ENCODE data around the gene RAB38.
A peak's percentile ranks its signal among the peaks of the same experiment; 100 is the strongest.

RAB38 gene

GRCh38 chr11:88174709-88175568 lies at the start of gene RAB38:
RAB38 (minus strand) TSS chr11:88175443; CDS start chr11:88175384, 59 bp downstream.
- H3K27me3 ChIP-seq (ENCODE audit: control insufficient read depth, insufficient read depth, low read length) = peaks cover 12% of the 10 kb centered on the region
- no peaks in the 10 kb centered on the region for H3K36me3 ChIP-seq (ENCODE audit: control insufficient read depth, low read depth, low read length)
- no peaks in the 10 kb centered on the region for H3K9me3 ChIP-seq (ENCODE audit: control insufficient read depth, low read depth, low read length)
- H3K9ac ChIP-seq (ENCODE audit: low read length) = peak within 1 kb of the TSS; percentile 45
- H3K4me1 ChIP-seq (ENCODE audit: control insufficient read depth, low read depth, low read length) = peaks cover 18% of the 10 kb centered on the region
- peak within 1 kb of the TSS; percentile 78 for H3K4me3 ChIP-seq (ENCODE audit: low read length)
- no peak within 1 kb of the TSS for H3K27ac ChIP-seq (ENCODE audit: low read length)

GRCh38 chr11:88213406-88213805 lies 38.2 kb upstream of the RAB38 start:
- H3K27me3 ChIP-seq (ENCODE audit: control insufficient read depth, insufficient read depth, low read length) = no peaks in the 10 kb centered on the region
- no peak overlapping the region for H3K27ac ChIP-seq (ENCODE audit: low read length)
- no peaks in the 10 kb centered on the region for H3K9me3 ChIP-seq (ENCODE audit: control insufficient read depth, low read depth, low read length)
- H3K4me1 ChIP-seq (ENCODE audit: control insufficient read depth, low read depth, low read length) = peaks cover 5% of the 10 kb centered on the region
- H3K9ac ChIP-seq (ENCODE audit: low read length) = no peak overlapping the region
- H3K4me3 ChIP-seq (ENCODE audit: low read length) = no peak overlapping the region
- no peaks in the 10 kb centered on the region for H3K36me3 ChIP-seq (ENCODE audit: control insufficient read depth, low read depth, low read length)

GRCh38 chr11:88212300-88212699 lies 37.1 kb upstream of the RAB38 start:
- Histone ChIP-seq H3K4me1 (ENCODE audit: control insufficient read depth, low read depth, low read length) (peaks cover 5% of the 10 kb centered on the region), H3K36me3 (ENCODE audit: control insufficient read depth, low read depth, low read length) (no peaks in the 10 kb centered on the region), H3K9ac (ENCODE audit: low read length) (no peak overlapping the region), H3K9me3 (ENCODE audit: control insufficient read depth, low read depth, low read length) (no peaks in the 10 kb centered on the region), H3K27ac (ENCODE audit: low read length) (no peak overlapping the region), H3K27me3 (ENCODE audit: control insufficient read depth, insufficient read depth, low read length) (no peaks in the 10 kb centered on the region), H3K4me3 (ENCODE audit: low read length) (no peak overlapping the region)

GRCh38 chr11:88208745-88209144 lies 33.5 kb upstream of the RAB38 start:
- Histone ChIP-seq H3K4me3 (ENCODE audit: low read length) (no peak overlapping the region), H3K9me3 (ENCODE audit: control insufficient read depth, low read depth, low read length) (no peaks in the 10 kb centered on the region), H3K27me3 (ENCODE audit: control insufficient read depth, insufficient read depth, low read length) (no peaks in the 10 kb centered on the region), H3K4me1 (ENCODE audit: control insufficient read depth, low read depth, low read length) (peaks cover 5% of the 10 kb centered on the region), H3K27ac (ENCODE audit: low read length) (no peak overlapping the region), H3K36me3 (ENCODE audit: control insufficient read depth, low read depth, low read length) (no peaks in the 10 kb centered on the region), H3K9ac (ENCODE audit: low read length) (no peak overlapping the region)

- Histone ChIP-seq H3K27ac (ENCODE audit: low read length) (no peak overlapping the region), H3K36me3 (ENCODE audit: control insufficient read depth, low read depth, low read length) (no peaks in the 10 kb centered on the region), H3K4me1 (ENCODE audit: control insufficient read depth, low read depth, low read length) (no peaks in the 10 kb centered on the region), H3K27me3 (ENCODE audit: control insufficient read depth, insufficient read depth, low read length) (no peaks in the 10 kb centered on the region), H3K4me3 (ENCODE audit: low read length) (no peak overlapping the region), H3K9me3 (ENCODE audit: control insufficient read depth, low read depth, low read length) (no peaks in the 10 kb centered on the region), H3K9ac (ENCODE audit: low read length) (no peak overlapping the region)
These were observed 31.5 kb upstream of the RAB38 start for GRCh38 chr11:88206751-88207150.

- Histone ChIP-seq H3K36me3 (ENCODE audit: control insufficient read depth, low read depth, low read length) (no peaks in the 10 kb centered on the region), H3K9me3 (ENCODE audit: control insufficient read depth, low read depth, low read length) (no peaks in the 10 kb centered on the region), H3K27me3 (ENCODE audit: control insufficient read depth, insufficient read depth, low read length) (no peaks in the 10 kb centered on the region), H3K4me1 (ENCODE audit: control insufficient read depth, low read depth, low read length) (no peaks in the 10 kb centered on the region), H3K9ac (ENCODE audit: low read length) (no peak overlapping the region), H3K27ac (ENCODE audit: low read length) (no peak overlapping the region), H3K4me3 (ENCODE audit: low read length) (no peak overlapping the region)
These were observed 29.1 kb upstream of the RAB38 start for GRCh38 chr11:88204353-88204752.

- Histone ChIP-seq H3K4me3 (ENCODE audit: low read length) (no peak overlapping the region), H3K9me3 (ENCODE audit: control insufficient read depth, low read depth, low read length) (no peaks in the 10 kb centered on the region), H3K9ac (ENCODE audit: low read length) (no peak overlapping the region), H3K27ac (ENCODE audit: low read length) (no peak overlapping the region), H3K36me3 (ENCODE audit: control insufficient read depth, low read depth, low read length) (no peaks in the 10 kb centered on the region), H3K4me1 (ENCODE audit: control insufficient read depth, low read depth, low read length) (no peaks in the 10 kb centered on the region), H3K27me3 (ENCODE audit: control insufficient read depth, insufficient read depth, low read length) (no peaks in the 10 kb centered on the region)
These were observed 28.4 kb upstream of the RAB38 start for GRCh38 chr11:88203604-88204003.

- H3K27ac ChIP-seq (ENCODE audit: low read length) = no peak overlapping the region
- H3K27me3 ChIP-seq (ENCODE audit: control insufficient read depth, insufficient read depth, low read length) = no peaks in the 10 kb centered on the region
- no peak overlapping the region for H3K4me3 ChIP-seq (ENCODE audit: low read length)
- no peak overlapping the region for H3K9ac ChIP-seq (ENCODE audit: low read length)
- no peaks in the 10 kb centered on the region for H3K4me1 ChIP-seq (ENCODE audit: control insufficient read depth, low read depth, low read length)
- no peaks in the 10 kb centered on the region for H3K9me3 ChIP-seq (ENCODE audit: control insufficient read depth, low read depth, low read length)
- H3K36me3 ChIP-seq (ENCODE audit: control insufficient read depth, low read depth, low read length) = no peaks in the 10 kb centered on the region
These were observed 27.3 kb upstream of the RAB38 start for GRCh38 chr11:88202498-88202897.

- no peaks in the 10 kb centered on the region for H3K27me3 ChIP-seq (ENCODE audit: control insufficient read depth, insufficient read depth, low read length)
- no peaks in the 10 kb centered on the region for H3K36me3 ChIP-seq (ENCODE audit: control insufficient read depth, low read depth, low read length)
- no peak overlapping the region for H3K27ac ChIP-seq (ENCODE audit: low read length)
- H3K4me1 ChIP-seq (ENCODE audit: control insufficient read depth, low read depth, low read length) = no peaks in the 10 kb centered on the region
- no peak overlapping the region for H3K9ac ChIP-seq (ENCODE audit: low read length)
- H3K4me3 ChIP-seq (ENCODE audit: low read length) = no peak overlapping the region
- H3K9me3 ChIP-seq (ENCODE audit: control insufficient read depth, low read depth, low read length) = no peaks in the 10 kb centered on the region
These were observed 21.1 kb upstream of the RAB38 start for GRCh38 chr11:88196393-88196792.

GRCh38 chr11:88195908-88196307 lies 20.7 kb upstream of the RAB38 start:
- no peak overlapping the region for H3K4me3 ChIP-seq (ENCODE audit: low read length)
- no peak overlapping the region for H3K27ac ChIP-seq (ENCODE audit: low read length)
- H3K36me3 ChIP-seq (ENCODE audit: control insufficient read depth, low read depth, low read length) = no peaks in the 10 kb centered on the region
- no peak overlapping the region for H3K9ac ChIP-seq (ENCODE audit: low read length)
- no peaks in the 10 kb centered on the region for H3K27me3 ChIP-seq (ENCODE audit: control insufficient read depth, insufficient read depth, low read length)
- no peaks in the 10 kb centered on the region for H3K9me3 ChIP-seq (ENCODE audit: control insufficient read depth, low read depth, low read length)
- no peaks in the 10 kb centered on the region for H3K4me1 ChIP-seq (ENCODE audit: control insufficient read depth, low read depth, low read length)

- no peaks in the 10 kb centered on the region for H3K27me3 ChIP-seq (ENCODE audit: control insufficient read depth, insufficient read depth, low read length)
These were observed 19.7 kb upstream of the RAB38 start for GRCh38 chr11:88194990-88195389.

GRCh38 chr11:88193278-88193677 lies 18.0 kb upstream of the RAB38 start:
- no peaks in the 10 kb centered on the region for H3K36me3 ChIP-seq (ENCODE audit: control insufficient read depth, low read depth, low read length)

More at GRCh38 chr11:88194990-88195389, 19.7 kb upstream of the RAB38 start:
- no peak overlapping the region for H3K27ac ChIP-seq (ENCODE audit: low read length)
- no peaks in the 10 kb centered on the region for H3K9me3 ChIP-seq (ENCODE audit: control insufficient read depth, low read depth, low read length)
- no peaks in the 10 kb centered on the region for H3K4me1 ChIP-seq (ENCODE audit: control insufficient read depth, low read depth, low read length)
- H3K36me3 ChIP-seq (ENCODE audit: control insufficient read depth, low read depth, low read length) = no peaks in the 10 kb centered on the region
- H3K4me3 ChIP-seq (ENCODE audit: low read length) = no peak overlapping the region
- H3K9ac ChIP-seq (ENCODE audit: low read length) = no peak overlapping the region

More at GRCh38 chr11:88193278-88193677, 18.0 kb upstream of the RAB38 start:
- Histone ChIP-seq H3K27me3 (ENCODE audit: control insufficient read depth, insufficient read depth, low read length) (no peaks in the 10 kb centered on the region), H3K27ac (ENCODE audit: low read length) (no peak overlapping the region), H3K4me3 (ENCODE audit: low read length) (no peak overlapping the region), H3K9ac (ENCODE audit: low read length) (no peak overlapping the region), H3K4me1 (ENCODE audit: control insufficient read depth, low read depth, low read length) (no peaks in the 10 kb centered on the region), H3K9me3 (ENCODE audit: control insufficient read depth, low read depth, low read length) (no peaks in the 10 kb centered on the region)

Measured in iPS-18a (cell line).